ENCODE results near the gene FCGR3A. TPM values are rescaled to one million over a fixed set of nuclear protein-coding genes. Genes with fewer than 3 reads are reported as not detected.

Gene FCGR3A
- total and polyA plus RNA-seq, 2 of the 4 experiments (the other 2 are of a cell fraction), result not detected

DNA sequence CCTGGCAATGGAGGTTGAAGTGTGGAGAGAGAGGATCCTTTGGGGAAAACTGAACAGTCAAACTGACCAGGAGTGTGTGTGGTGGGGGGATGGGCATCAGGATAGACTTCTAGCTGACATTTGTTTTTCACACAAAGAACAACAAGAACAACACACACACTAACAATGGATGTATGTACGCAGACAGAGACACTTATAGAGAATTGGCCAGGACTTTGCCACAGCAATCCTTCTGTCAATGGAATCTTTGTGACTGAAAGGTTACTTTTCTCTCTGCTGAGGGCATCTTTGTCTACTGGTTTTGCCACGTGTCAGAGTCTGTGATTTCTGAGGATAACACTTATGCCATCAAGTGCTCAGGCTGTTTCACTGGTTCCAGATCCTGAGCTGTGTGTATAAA lies 56.8 kb downstream of the FCGR3A start:
- WGBS, 2 experiments (ENCODE audit: extremely low coverage in 2 of 2, insufficient read length in 1 of 2), result no CpG with 5 or more reads among the region's 2 CpGs
- Histone ChIP-seq H3K27ac (ENCODE audit: insufficient read depth, low read length) (no peak overlapping the region), H3K56ac (ENCODE audit: extremely low read depth, insufficient read depth, low read length) (no peak overlapping the region), H4K8ac (ENCODE audit: low read depth in 2 of 2, low read length in 2 of 2) (no peak overlapping the region), H2AK5ac (ENCODE audit: low read depth, low read length) (no peak overlapping the region), H2AK9ac (replicated peaks; ENCODE audit: low read depth, low read length, poor library complexity) (no peak overlapping the region), H3K9ac (ENCODE audit: low read depth, low read length) (no peak overlapping the region), H3K9me3 (ENCODE audit: control insufficient read depth, insufficient read depth, low read length) (no peaks in the 10 kb centered on the region), H2BK15ac (ENCODE audit: low read depth, low read length) (no peak overlapping the region), H2BK5ac (ENCODE audit: low read depth, low read length, poor library complexity, severe bottlenecking) (no peak overlapping the region), H3K23ac (ENCODE audit: low read depth, low read length) (no peak overlapping the region), H4K20me1 (ENCODE audit: insufficient read depth, low read length) (no peaks in the 10 kb centered on the region), H3K36me3 (ENCODE audit: control insufficient read depth, insufficient read depth, low read length) (no peaks in the 10 kb centered on the region), H3K4me2 (ENCODE audit: low read depth, low read length) (no peak overlapping the region), H4K91ac (ENCODE audit: insufficient read depth, low read depth, low read length) (no peak overlapping the region), H3K4me1 (ENCODE audit: control insufficient read depth, insufficient read depth, low read length) (no peaks in the 10 kb centered on the region), H3K27me3 (ENCODE audit: control insufficient read depth, insufficient read depth, low read length) (peaks cover 33% of the 10 kb centered on the region), H2AFZ (replicated peaks; ENCODE audit: low read length, poor library complexity) (no peak overlapping the region), H2BK20ac (ENCODE audit: low read depth, low read length) (no peak overlapping the region), H3K4ac (ENCODE audit: low read depth, low read length) (no peak overlapping the region), H3K14ac (replicated peaks; ENCODE audit: low read depth, low read length) (no peak overlapping the region), H3K79me1 (ENCODE audit: low read depth in 1 of 2, low read length in 2 of 2) (no peaks in the 10 kb centered on the region), H2BK120ac (ENCODE audit: low read depth, low read length) (no peak overlapping the region), H3K9me1 (ENCODE audit: insufficient read depth, low read length) (no peaks in the 10 kb centered on the region), H3K4me3 (ENCODE audit: insufficient read depth, low read depth, low read length) (no peak overlapping the region), H4K5ac (ENCODE audit: low read depth, low read length) (no peak overlapping the region), H3K18ac (ENCODE audit: low read depth, low read length) (no peak overlapping the region)
- no peak for ATAC-seq (ENCODE audit: low read depth)
- TF ChIP-seq, protein P1, sequence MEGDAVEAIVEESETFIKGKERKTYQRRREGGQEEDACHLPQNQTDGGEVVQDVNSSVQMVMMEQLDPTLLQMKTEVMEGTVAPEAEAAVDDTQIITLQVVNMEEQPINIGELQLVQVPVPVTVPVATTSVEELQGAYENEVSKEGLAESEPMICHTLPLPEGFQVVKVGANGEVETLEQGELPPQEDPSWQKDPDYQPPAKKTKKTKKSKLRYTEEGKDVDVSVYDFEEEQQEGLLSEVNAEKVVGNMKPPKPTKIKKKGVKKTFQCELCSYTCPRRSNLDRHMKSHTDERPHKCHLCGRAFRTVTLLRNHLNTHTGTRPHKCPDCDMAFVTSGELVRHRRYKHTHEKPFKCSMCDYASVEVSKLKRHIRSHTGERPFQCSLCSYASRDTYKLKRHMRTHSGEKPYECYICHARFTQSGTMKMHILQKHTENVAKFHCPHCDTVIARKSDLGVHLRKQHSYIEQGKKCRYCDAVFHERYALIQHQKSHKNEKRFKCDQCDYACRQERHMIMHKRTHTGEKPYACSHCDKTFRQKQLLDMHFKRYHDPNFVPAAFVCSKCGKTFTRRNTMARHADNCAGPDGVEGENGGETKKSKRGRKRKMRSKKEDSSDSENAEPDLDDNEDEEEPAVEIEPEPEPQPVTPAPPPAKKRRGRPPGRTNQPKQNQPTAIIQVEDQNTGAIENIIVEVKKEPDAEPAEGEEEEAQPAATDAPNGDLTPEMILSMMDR (conservative IDR thresholded peaks at IDR 0.05; ENCODE audit: low read depth, low read length), result no peak
- ChIA-PET POLR2A (ENCODE audit: unreplicated experiment) (no interaction called here), CTCF (interaction anchor here (0.6 to 0.7 kb wide), 2 partner anchors 249 to 257 kb away, joined by 3 to 4 read pairs; partner anchors contain the start of gene DUSP12)
- in situ Hi-C loops (cut with MboI; ENCODE audit: low sequenced_read_pairs), result no loop called here
- dilution Hi-C loops (cut with HindIII; ENCODE audit: low sequenced_read_pairs, unreplicated experiment), result no loop called here
- intact Hi-C loops (cut with micrococcal nuclease), result no loop called here
- DNase-seq, result no peak
- no TSS peak for BruUV-seq (replicated peaks)

Other genes starting within 250 kb of the FCGR3A start
- 0.18 and 0.28 TPM in 2 replicates for gene MPZ, start 239.8 kb downstream of the FCGR3A start, total RNA-seq (2012; rRNA removed)
- gene MPZ, start 239.8 kb downstream of the FCGR3A start, polyA plus RNA-seq (2012; rRNA removed), result 0.80 and 0.96 TPM in 2 replicates
- 36.1 and 158 TPM in 2 replicates for gene SDHC, start 235.4 kb downstream of the FCGR3A start, total RNA-seq (2012; rRNA removed)
- 155 and 235 TPM in 2 replicates for gene SDHC, start 235.4 kb downstream of the FCGR3A start, polyA plus RNA-seq (2012; rRNA removed)
- gene CFAP126, start 181.9 kb downstream of the FCGR3A start, total RNA-seq (2012; rRNA removed), result not detected in 2 replicates
- not detected in 2 replicates for gene CFAP126, start 181.9 kb downstream of the FCGR3A start, polyA plus RNA-seq (2012; rRNA removed)
- gene FCGR2A, start 44.4 kb downstream of the FCGR3A start, total RNA-seq (2012; rRNA removed), result 0.18 and 0.28 TPM in 2 replicates
- gene FCGR2A, start 44.4 kb downstream of the FCGR3A start, polyA plus RNA-seq (2012; rRNA removed), result 0.56 and 0.94 TPM in 2 replicates
- 0.54 and 0.56 TPM in 2 replicates for gene HSPA6, start 25.3 kb downstream of the FCGR3A start, total RNA-seq (2012; rRNA removed)
- 0.50 and 0.67 TPM in 2 replicates for gene HSPA6, start 25.3 kb downstream of the FCGR3A start, polyA plus RNA-seq (2012; rRNA removed)
- gene FCGR3B, start 81.4 kb upstream of the FCGR3A start, total RNA-seq (2012; rRNA removed), result not detected in 2 replicates
- not detected in 2 replicates for gene FCGR3B, start 81.4 kb upstream of the FCGR3A start, polyA plus RNA-seq (2012; rRNA removed)
- not detected in 2 replicates for gene FCGR2B, start 113.3 kb upstream of the FCGR3A start, total RNA-seq (2012; rRNA removed)
- gene FCGR2B, start 113.3 kb upstream of the FCGR3A start, polyA plus RNA-seq (2012; rRNA removed), result not detected in 2 replicates
- gene FCRLA, start 157.4 kb upstream of the FCGR3A start, total RNA-seq (2012; rRNA removed), result 0.28 and 0.36 TPM in 2 replicates
- 0.36 and 0.46 TPM in 2 replicates for gene FCRLA, start 157.4 kb upstream of the FCGR3A start, polyA plus RNA-seq (2012; rRNA removed)
- gene FCRLB, start 171.7 kb upstream of the FCGR3A start, total RNA-seq (2012; rRNA removed), result 0.90 and 1.1 TPM in 2 replicates
- gene FCRLB, start 171.7 kb upstream of the FCGR3A start, polyA plus RNA-seq (2012; rRNA removed), result 2.2 and 2.9 TPM in 2 replicates
- gene DUSP12, start 200.0 kb upstream of the FCGR3A start, total RNA-seq (2012; rRNA removed), result 31.5 and 31.7 TPM in 2 replicates
- gene DUSP12, start 200.0 kb upstream of the FCGR3A start, polyA plus RNA-seq (2012; rRNA removed), result 35.6 and 39.2 TPM in 2 replicates
- gene ATF6, start 216.5 kb upstream of the FCGR3A start, total RNA-seq (2012; rRNA removed), result 17.6 and 17.8 TPM in 2 replicates
- 11.5 and 12.2 TPM in 2 replicates for gene ATF6, start 216.5 kb upstream of the FCGR3A start, polyA plus RNA-seq (2012; rRNA removed)

Measured in IMR-90 (cell line).